Measurements from ENCODE around the gene CFAP100.

Gene CFAP100

DNA sequence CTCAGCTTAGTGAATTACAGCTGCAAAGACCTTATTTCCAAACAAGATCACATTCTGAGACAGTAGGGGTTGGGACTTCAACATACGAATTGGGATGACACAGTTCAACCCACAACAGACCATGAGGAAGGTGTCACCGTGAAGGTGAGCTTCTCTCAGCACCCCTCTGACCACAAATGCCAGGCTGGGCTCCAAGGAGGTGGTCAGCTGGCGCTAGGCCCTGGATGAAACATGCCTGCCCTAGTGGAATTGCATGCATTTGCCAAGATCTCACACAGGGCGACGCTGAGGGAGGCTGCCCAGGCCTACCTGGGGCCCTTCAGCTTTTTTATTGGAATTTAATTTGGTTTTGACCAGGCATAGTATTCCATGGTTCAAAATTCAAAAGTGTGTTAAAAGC lies 1.8 kb downstream of the CFAP100 start:
- H3K36me3 ChIP-seq (ENCODE audit: insufficient read depth, low read length), result no peaks in the 10 kb centered on the region
- no peak overlapping the region for H3K27ac ChIP-seq (ENCODE audit: low read depth, low read length)
- H3K4me3 ChIP-seq (ENCODE audit: low read length), result no peak overlapping the region
- H3K4me1 ChIP-seq (ENCODE audit: insufficient read depth, low read length), result no peaks in the 10 kb centered on the region
- no peaks in the 10 kb centered on the region for H3K9me3 ChIP-seq (ENCODE audit: insufficient read depth, low read depth, low read length)
- 95% methylated on average over 5 of the region's 5 CpGs for WGBS
- H3K27me3 ChIP-seq (ENCODE audit: insufficient read depth, low read length), result peaks cover 45% of the 10 kb centered on the region
- no peak overlapping the region for H3K9ac ChIP-seq (ENCODE audit: low read depth, low read length)

- WGBS, result 94% methylated on average over 13 of the region's 13 CpGs
- Histone ChIP-seq H3K27me3 (ENCODE audit: insufficient read depth, low read length) (peaks cover 39% of the 10 kb centered on the region), H3K27ac (ENCODE audit: low read depth, low read length) (no peak overlapping the region), H3K4me3 (ENCODE audit: low read length) (no peak overlapping the region), H3K9ac (ENCODE audit: low read depth, low read length) (no peak overlapping the region), H3K9me3 (ENCODE audit: insufficient read depth, low read depth, low read length) (no peaks in the 10 kb centered on the region), H3K4me1 (ENCODE audit: insufficient read depth, low read length) (no peaks in the 10 kb centered on the region; the same call in 1 of the 2 replicates), H3K36me3 (ENCODE audit: insufficient read depth, low read length) (no peaks in the 10 kb centered on the region)
Measured at GRCh38 chr3:126397610-126398422, 3.1 kb downstream of the CFAP100 start.

- H3K9ac ChIP-seq (ENCODE audit: low read depth, low read length), result no peak overlapping the region
- H3K9me3 ChIP-seq (ENCODE audit: insufficient read depth, low read depth, low read length), result no peaks in the 10 kb centered on the region
- no peaks in the 10 kb centered on the region for H3K36me3 ChIP-seq (ENCODE audit: insufficient read depth, low read length)
- 89% methylated on average over 14 of the region's 14 CpGs for WGBS
- peaks cover 31% of the 10 kb centered on the region for H3K27me3 ChIP-seq (ENCODE audit: insufficient read depth, low read length)
- no peak overlapping the region for H3K4me3 ChIP-seq (ENCODE audit: low read length)
- no peaks in the 10 kb centered on the region; the same call in 1 of the 2 replicates for H3K4me1 ChIP-seq (ENCODE audit: insufficient read depth, low read length)
- H3K27ac ChIP-seq (ENCODE audit: low read depth, low read length), result no peak overlapping the region
Measured at GRCh38 chr3:126398423-126399350, 4.0 kb downstream of the CFAP100 start.

DNA sequence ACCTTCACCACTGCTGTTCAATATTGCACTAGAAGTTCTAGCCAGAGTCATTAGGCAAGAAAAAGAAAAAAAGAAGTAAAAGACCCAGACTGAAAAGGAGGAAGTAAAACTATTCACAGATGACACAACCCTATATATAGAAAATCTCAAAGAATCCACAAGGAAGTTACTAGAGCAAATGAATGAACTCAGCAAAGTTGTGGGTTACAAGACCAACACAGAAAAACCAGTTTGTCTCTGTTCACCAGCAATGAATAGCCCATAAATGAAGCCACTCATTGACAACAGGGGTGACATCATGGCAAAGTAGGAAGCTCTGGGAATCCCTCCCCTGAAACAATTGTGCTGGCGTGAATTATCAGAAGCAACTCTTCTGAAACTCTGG lies 4.6 kb downstream of the CFAP100 start:
- Histone ChIP-seq H3K4me1 (ENCODE audit: insufficient read depth, low read length) (no peaks in the 10 kb centered on the region; the same call in 1 of the 2 replicates), H3K9ac (ENCODE audit: low read depth, low read length) (no peak overlapping the region), H3K36me3 (ENCODE audit: insufficient read depth, low read length) (no peaks in the 10 kb centered on the region), H3K4me3 (ENCODE audit: low read length) (no peak overlapping the region), H3K27ac (ENCODE audit: low read depth, low read length) (no peak overlapping the region), H3K27me3 (ENCODE audit: insufficient read depth, low read length) (peaks cover 24% of the 10 kb centered on the region), H3K9me3 (ENCODE audit: insufficient read depth, low read depth, low read length) (no peaks in the 10 kb centered on the region)
- WGBS, result 94% methylated on average over 1 of the region's 1 CpG

- no peaks in the 10 kb centered on the region for H3K36me3 ChIP-seq (ENCODE audit: insufficient read depth, low read length)
- H3K9ac ChIP-seq (ENCODE audit: low read depth, low read length), result no peak overlapping the region
- no peaks in the 10 kb centered on the region; the same call in 1 of the 2 replicates for H3K4me1 ChIP-seq (ENCODE audit: insufficient read depth, low read length)
- H3K27ac ChIP-seq (ENCODE audit: low read depth, low read length), result no peak overlapping the region
- H3K9me3 ChIP-seq (ENCODE audit: insufficient read depth, low read depth, low read length), result no peaks in the 10 kb centered on the region
- no peak overlapping the region for H3K4me3 ChIP-seq (ENCODE audit: low read length)
- H3K27me3 ChIP-seq (ENCODE audit: insufficient read depth, low read length), result peaks cover 20% of the 10 kb centered on the region
- 91% methylated on average over 4 of the region's 4 CpGs for WGBS
Measured at GRCh38 chr3:126399756-126400155, 5.0 kb downstream of the CFAP100 start.

GRCh38 chr3:126401611-126402160 lies 7.0 kb downstream of the CFAP100 start:
- H3K4me3 ChIP-seq (ENCODE audit: low read length), result no peak overlapping the region
- no peaks in the 10 kb centered on the region for H3K36me3 ChIP-seq (ENCODE audit: insufficient read depth, low read length)
- H3K9ac ChIP-seq (ENCODE audit: low read depth, low read length), result no peak overlapping the region
- no peaks in the 10 kb centered on the region; the same call in 1 of the 2 replicates for H3K4me1 ChIP-seq (ENCODE audit: insufficient read depth, low read length)
- H3K9me3 ChIP-seq (ENCODE audit: insufficient read depth, low read depth, low read length), result no peaks in the 10 kb centered on the region
- WGBS, result 79% methylated on average over 8 of the region's 8 CpGs
- 0 out of 2 replicates have a peak, but pooled peaks cover under 1% of the 10 kb centered on the region for H3K27me3 ChIP-seq (ENCODE audit: insufficient read depth, low read length)
- H3K27ac ChIP-seq (ENCODE audit: low read depth, low read length), result no peak overlapping the region

DNA sequence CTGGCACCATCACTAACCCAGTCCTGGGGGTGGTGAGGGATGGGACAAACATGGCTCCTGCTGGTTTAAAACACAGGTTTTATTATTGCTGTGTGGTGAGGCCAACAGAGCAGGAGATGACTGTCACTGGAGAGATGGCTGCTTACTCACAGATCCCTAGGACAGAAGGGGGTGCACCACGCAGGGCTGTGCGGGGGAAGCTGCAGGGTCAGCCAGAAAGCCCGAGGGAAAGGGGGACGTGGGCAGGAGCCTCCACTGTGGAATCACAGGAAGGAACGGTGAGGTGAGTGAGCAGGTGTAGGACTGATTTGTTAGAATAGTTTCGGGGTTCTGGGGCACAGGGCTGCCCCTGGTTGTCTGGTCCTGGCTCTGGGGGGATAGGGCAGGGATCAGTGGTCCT lies 7.5 kb downstream of the CFAP100 start:
- Histone ChIP-seq H3K9me3 (ENCODE audit: insufficient read depth, low read depth, low read length) (no peaks in the 10 kb centered on the region), H3K27me3 (ENCODE audit: insufficient read depth, low read length) (no peaks in the 10 kb centered on the region), H3K9ac (ENCODE audit: low read depth, low read length) (no peak overlapping the region), H3K27ac (ENCODE audit: low read depth, low read length) (no peak overlapping the region), H3K4me1 (ENCODE audit: insufficient read depth, low read length) (no peaks in the 10 kb centered on the region; the same call in 1 of the 2 replicates), H3K4me3 (ENCODE audit: low read length) (no peak overlapping the region), H3K36me3 (ENCODE audit: insufficient read depth, low read length) (no peaks in the 10 kb centered on the region)
- 82% methylated on average over 6 of the region's 6 CpGs for WGBS

DNA sequence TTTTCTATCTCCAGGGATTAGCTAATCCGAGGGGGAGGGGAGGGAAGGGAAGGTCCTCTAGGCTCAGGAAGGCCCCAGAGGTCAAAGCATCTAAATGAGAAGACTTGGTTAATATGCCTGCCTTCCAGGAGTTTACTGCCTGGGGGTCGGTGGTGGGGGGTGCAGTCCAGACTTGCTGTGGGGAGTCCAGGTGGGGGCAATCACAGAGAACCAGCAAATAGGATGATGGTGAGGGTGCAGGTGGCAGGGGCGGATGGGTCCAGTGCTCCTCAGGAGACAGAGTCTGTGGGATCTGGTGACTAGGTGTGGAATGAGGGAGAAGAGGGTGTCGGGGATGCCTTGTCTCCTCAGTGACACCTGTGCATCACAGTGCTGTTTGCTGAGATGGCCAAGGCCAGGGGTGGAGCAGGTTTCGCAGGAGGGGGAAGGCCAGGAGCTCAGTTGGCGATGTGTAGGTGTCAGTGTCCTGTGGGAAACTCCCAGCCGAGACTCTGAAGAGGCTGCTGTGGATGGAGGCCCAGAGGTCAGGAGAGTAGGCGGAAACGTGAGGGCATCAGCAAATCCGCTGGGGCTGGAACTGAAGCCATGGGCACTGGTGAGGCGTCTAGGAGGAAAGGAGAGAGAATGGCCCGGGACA lies 8.1 kb downstream of the CFAP100 start:
- Histone ChIP-seq H3K4me1 (ENCODE audit: insufficient read depth, low read length) (no peaks in the 10 kb centered on the region; the same call in 1 of the 2 replicates), H3K27ac (ENCODE audit: low read depth, low read length) (no peak overlapping the region), H3K4me3 (ENCODE audit: low read length) (no peak overlapping the region), H3K27me3 (ENCODE audit: insufficient read depth, low read length) (no peaks in the 10 kb centered on the region), H3K36me3 (ENCODE audit: insufficient read depth, low read length) (no peaks in the 10 kb centered on the region), H3K9me3 (ENCODE audit: insufficient read depth, low read depth, low read length) (no peaks in the 10 kb centered on the region), H3K9ac (ENCODE audit: low read depth, low read length) (no peak overlapping the region)
- WGBS, result 84% methylated on average over 12 of the region's 12 CpGs

GRCh38 chr3:126406389-126407296 lies 11.9 kb downstream of the CFAP100 start:
- no peak overlapping the region for H3K9ac ChIP-seq (ENCODE audit: low read depth, low read length)
- WGBS, result 85% methylated on average over 15 of the region's 15 CpGs
- no peak overlapping the region for H3K4me3 ChIP-seq (ENCODE audit: low read length)
- H3K27ac ChIP-seq (ENCODE audit: low read depth, low read length), result no peak overlapping the region
- no peaks in the 10 kb centered on the region for H3K27me3 ChIP-seq (ENCODE audit: insufficient read depth, low read length)
- H3K4me1 ChIP-seq (ENCODE audit: insufficient read depth, low read length), result no peaks in the 10 kb centered on the region; the same call in 1 of the 2 replicates
- H3K36me3 ChIP-seq (ENCODE audit: insufficient read depth, low read length), result no peaks in the 10 kb centered on the region
- no peaks in the 10 kb centered on the region for H3K9me3 ChIP-seq (ENCODE audit: insufficient read depth, low read depth, low read length)

Data from HUES64 (cell line).